GM23338 (cell line): ENCODE data around the gene UBE3A. TPM values are rescaled to one million over a fixed set of nuclear protein-coding genes. Genes with fewer than 3 reads are reported as not detected.

Experiments
- ATAC-seq: fragments of 200-7000 bp; cut with Tn5 transposase; 3 replicates; pipeline ENCODE4 v1.9.1; 2020
- DNase-seq: peaks from one replicate; pipeline ENCODE4 v3.0.0-alpha.2; 2015; ENCODE audit warnings: low spot score
- H2AFZ ChIP-seq: fragments of 200-600 bp; sonication (generic); 2 replicates; pipeline ENCODE4 v1.8.0; 2016; ENCODE audit warnings: antibody characterized with exemption, mild to moderate bottlenecking, moderate library complexity
- H3F3A ChIP-seq: fragments of 200-600 bp; sonication (generic); replicated peaks from 2 replicates; pipeline ENCODE4 v1.8.0; 2017; ENCODE audit warnings: antibody characterized with exemption, mixed run types, low read depth
- H3K27ac ChIP-seq: fragments of 200-600 bp; sonication (generic); 2 replicates; pipeline ENCODE4 v1.6.1; 2016; ENCODE audit warnings: low read depth
- H3K27me3 ChIP-seq: fragments of 200-600 bp; sonication (generic); 2 replicates; pipeline ENCODE4 v1.8.0; 2016; ENCODE audit warnings: mild to moderate bottlenecking, mixed run types, moderate library complexity; ENCODE audit not compliant: insufficient read depth
- H3K36me3 ChIP-seq: fragments of 200-600 bp; sonication (generic); 2 replicates; pipeline ENCODE4 v1.8.0; 2016; ENCODE audit warnings: mild to moderate bottlenecking; ENCODE audit not compliant: insufficient read depth
- H3K4me1 ChIP-seq: fragments of 200-600 bp; sonication (generic); 2 replicates; pipeline ENCODE4 v1.8.0; 2016; ENCODE audit warnings: mild to moderate bottlenecking, moderate library complexity; ENCODE audit not compliant: insufficient read depth
- H3K4me2 ChIP-seq: fragments of 200-600 bp; sonication (generic); 2 replicates; pipeline ENCODE4 v1.7.1; 2017; ENCODE audit warnings: mixed run types
- H3K4me3 ChIP-seq: fragments of 200-600 bp; sonication (generic); 2 replicates; pipeline ENCODE4 v1.6.1; 2016; ENCODE audit warnings: mixed run types
- H3K79me2 ChIP-seq: fragments of 200-600 bp; sonication (generic); replicated peaks from 2 replicates; pipeline ENCODE4 v1.8.0; 2017; ENCODE audit warnings: mild to moderate bottlenecking; ENCODE audit not compliant: insufficient read depth
- H3K9me2 ChIP-seq: fragments of 200-600 bp; sonication (generic); 2 replicates; pipeline ENCODE4 v1.8.0; 2017; ENCODE audit not compliant: insufficient read depth
- H4K20me1 ChIP-seq: fragments of 200-600 bp; sonication (generic); replicated peaks from 2 replicates; pipeline ENCODE4 v1.8.0; 2017; ENCODE audit warnings: mild to moderate bottlenecking; ENCODE audit not compliant: insufficient read depth
- H3K27ac Mint-ChIP-seq: 2 replicates; pipeline ENCODE4 v1.8.0; 2020; ENCODE audit warnings: inconsistent platforms, mild to moderate bottlenecking, moderate library complexity, mixed read lengths
- H3K27me3 Mint-ChIP-seq: 3 replicates; pipeline ENCODE4 v1.8.0; 2022; ENCODE audit warnings: low read depth, mild to moderate bottlenecking, moderate library complexity, mixed read lengths, inconsistent platforms; ENCODE audit not compliant: insufficient read depth, poor library complexity
- H3K36me3 Mint-ChIP-seq: 3 replicates; pipeline ENCODE4 v1.8.0; 2021; ENCODE audit warnings: low read depth, mild to moderate bottlenecking, inconsistent platforms, moderate library complexity, mixed read lengths
- H3K4me1 Mint-ChIP-seq: 3 replicates; pipeline ENCODE4 v1.8.0; 2020; ENCODE audit warnings: mild to moderate bottlenecking, inconsistent platforms, mixed read lengths
- H3K4me3 Mint-ChIP-seq: 3 replicates; pipeline ENCODE4 v1.8.0; 2021; ENCODE audit warnings: moderate library complexity, mild to moderate bottlenecking, inconsistent platforms, mixed read lengths
- H3K9me3 Mint-ChIP-seq: 3 replicates; pipeline ENCODE4 v1.8.0; 2020; ENCODE audit warnings: moderate library complexity, mild to moderate bottlenecking, inconsistent platforms, mixed read lengths
- CREB1 ChIP-seq: fragments of 250-450 bp; sonication (Bioruptor Pico); IDR thresholded peaks from 2 replicates; pipeline ENCODE4 v1.5.0; 2020; ENCODE audit warnings: low read depth, mild to moderate bottlenecking, moderate library complexity
- CTCF ChIP-seq, 2 experiments: fragments of 200-600 bp in 1 of 2; sonication (generic) in 1 of 2; conservative IDR thresholded peaks; 2 replicates each; pipeline versions ENCODE4 v1.5.1 to v1.6.1; 2016 to 2017; ENCODE audit warnings: antibody characterized with exemption in 2 of 2, low read depth in 2 of 2, mild to moderate bottlenecking in 2 of 2, moderate library complexity in 1 of 2
- EZH2 ChIP-seq: fragments of 200-600 bp; sonication (generic); IDR thresholded peaks from one replicate; pipeline ENCODE4 v1.8.0; 2017; ENCODE audit warnings: antibody characterized with exemption, mild to moderate bottlenecking, low read depth; ENCODE audit not compliant: unreplicated experiment
- EZH2phosphoT487 ChIP-seq: fragments of 200-600 bp; sonication (generic); IDR thresholded peaks from one replicate; pipeline ENCODE4 v1.8.1; 2018; ENCODE audit warnings: antibody characterized with exemption; ENCODE audit not compliant: unreplicated experiment
- JUNB ChIP-seq: IDR thresholded peaks from one replicate; pipeline ENCODE4 v1.6.1; 2016; ENCODE audit warnings: antibody characterized with exemption; ENCODE audit not compliant: unreplicated experiment
- NANOG ChIP-seq: IDR thresholded peaks from 2 replicates; pipeline ENCODE4 v1.6.1; 2016; ENCODE audit warnings: antibody characterized with exemption, borderline replicate concordance
- POLR2AphosphoS5 ChIP-seq: IDR thresholded peaks from 2 replicates; pipeline ENCODE4 v1.6.1; 2016; ENCODE audit warnings: antibody characterized with exemption, low read depth
- STAT1 ChIP-seq: IDR thresholded peaks from one replicate; pipeline ENCODE4 v1.6.1; 2016; ENCODE audit warnings: antibody characterized with exemption; ENCODE audit not compliant: unreplicated experiment
- ZNF114 ChIP-seq: fragments of 250-450 bp; sonication (Bioruptor Pico); IDR thresholded peaks from 2 replicates; pipeline ENCODE4 v1.5.0; 2020; ENCODE audit warnings: mild to moderate bottlenecking, moderate library complexity
- polyA plus RNA-seq: library from polyadenylated mRNA; unstranded; fragments of >200 nt; fragmentation: Nextera tagmentation; extraction: Ambion mirVana; gene quantifications from 2 replicates; pipeline ENCODE4 v1.2.1, GENCODE V29; 2016
- total RNA-seq: library from RNA; depleted of rRNA; stranded (reverse); fragments of >200 nt; shearing (Covaris generic); gene quantifications from 2 replicates; pipeline ENCODE4 v1.2.3, GENCODE V29; 2014
- TF ChIP-seq, protein P1 (sequence below): IDR thresholded peaks from one replicate; pipeline ENCODE4 v1.6.1; 2018; ENCODE audit warnings: antibody characterized with exemption; ENCODE audit not compliant: unreplicated experiment
- TF ChIP-seq, protein P2 (sequence below): IDR thresholded peaks from 2 replicates; pipeline ENCODE4 v1.6.1; 2016; ENCODE audit warnings: antibody characterized with exemption

The UBE3A gene
- total and polyA plus RNA-seq, 2 experiments from 2014 or later, result 96.1 to 150 TPM

- Histone ChIP-seq H3K27ac (no peak overlapping the region), H3K4me3 (no peak overlapping the region), H3K27me3 (no peaks in the 10 kb centered on the region), H3K9me2 (0 out of 2 replicates have a peak, but pooled peaks cover 2% of the 10 kb centered on the region), H3K4me1 (peaks cover 13% of the 10 kb centered on the region), H3K36me3 (no peaks in the 10 kb centered on the region), H3K4me2 (no peak overlapping the region), H4K20me1 (no peaks in the 10 kb centered on the region; the same call in 1 of the 2 replicates), H3K79me2 (no peaks in the 10 kb centered on the region), H3F3A (no peaks in the 10 kb centered on the region), H2AFZ (no peak overlapping the region)
- peaks cover 18% of the 10 kb centered on the region for H3K4me1 Mint-ChIP-seq
- H3K27ac Mint-ChIP-seq, result no peak overlapping the region
- no peak for DNase-seq
- H3K27me3 Mint-ChIP-seq, result peaks cover 9% of the 10 kb centered on the region
- no peak for ATAC-seq
- peaks cover 3% of the 10 kb centered on the region; the same call in 2 of the 3 replicates for H3K9me3 Mint-ChIP-seq
- no peak overlapping the region for H3K4me3 Mint-ChIP-seq
- TF ChIP-seq CTCF (conservative IDR thresholded peaks at IDR 0.05; ENCODE audit: low read depth in 2 of 2) (no peak), NANOG (no peak), JUNB (no peak)
- peaks cover 30% of the 10 kb centered on the region for H3K36me3 Mint-ChIP-seq
Observed at GRCh38 chr15:25331860-25332259, 107.0 kb downstream of the UBE3A start.

DNA sequence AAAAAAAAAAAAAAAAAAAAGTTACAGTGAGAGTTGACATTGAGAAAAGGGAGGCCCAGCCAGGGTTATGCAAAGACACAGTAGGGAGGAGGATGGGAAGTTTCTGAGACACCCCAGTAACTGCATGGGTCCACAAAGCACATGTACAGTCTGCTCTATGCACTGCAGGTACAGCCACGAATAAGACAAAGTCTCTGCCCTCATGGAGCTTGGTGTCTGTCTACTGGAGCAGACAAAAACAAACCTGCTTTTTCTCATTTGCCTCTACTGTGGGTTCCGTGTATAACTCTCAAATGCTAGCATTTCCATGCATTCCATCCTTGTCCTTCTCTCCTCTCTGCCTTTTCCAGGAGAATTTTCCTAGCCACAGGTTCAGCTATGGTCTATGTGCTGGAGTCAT, 107.4 kb downstream of the UBE3A start:
- H3K4me3 Mint-ChIP-seq, result no peak overlapping the region
- DNase-seq (no peak), ATAC-seq (no peak)
- Histone ChIP-seq H3F3A (no peaks in the 10 kb centered on the region), H3K9me2 (0 out of 2 replicates have a peak, but pooled peaks cover 2% of the 10 kb centered on the region), H3K4me1 (peaks cover 13% of the 10 kb centered on the region), H2AFZ (no peak overlapping the region), H3K4me3 (no peak overlapping the region), H3K27me3 (no peaks in the 10 kb centered on the region), H3K36me3 (no peaks in the 10 kb centered on the region), H3K4me2 (no peak overlapping the region), H3K79me2 (no peaks in the 10 kb centered on the region), H3K27ac (no peak overlapping the region), H4K20me1 (no peaks in the 10 kb centered on the region; the same call in 1 of the 2 replicates)
- H3K9me3 Mint-ChIP-seq, result peaks cover 3% of the 10 kb centered on the region; the same call in 2 of the 3 replicates
- peaks cover 8% of the 10 kb centered on the region for H3K27me3 Mint-ChIP-seq
- no peak overlapping the region for H3K27ac Mint-ChIP-seq
- peaks cover 18% of the 10 kb centered on the region for H3K4me1 Mint-ChIP-seq
- peaks cover 26% of the 10 kb centered on the region for H3K36me3 Mint-ChIP-seq
- TF ChIP-seq ZNF114 (CRISPR knock-in tag), result no peak
- TF ChIP-seq, protein P1, sequence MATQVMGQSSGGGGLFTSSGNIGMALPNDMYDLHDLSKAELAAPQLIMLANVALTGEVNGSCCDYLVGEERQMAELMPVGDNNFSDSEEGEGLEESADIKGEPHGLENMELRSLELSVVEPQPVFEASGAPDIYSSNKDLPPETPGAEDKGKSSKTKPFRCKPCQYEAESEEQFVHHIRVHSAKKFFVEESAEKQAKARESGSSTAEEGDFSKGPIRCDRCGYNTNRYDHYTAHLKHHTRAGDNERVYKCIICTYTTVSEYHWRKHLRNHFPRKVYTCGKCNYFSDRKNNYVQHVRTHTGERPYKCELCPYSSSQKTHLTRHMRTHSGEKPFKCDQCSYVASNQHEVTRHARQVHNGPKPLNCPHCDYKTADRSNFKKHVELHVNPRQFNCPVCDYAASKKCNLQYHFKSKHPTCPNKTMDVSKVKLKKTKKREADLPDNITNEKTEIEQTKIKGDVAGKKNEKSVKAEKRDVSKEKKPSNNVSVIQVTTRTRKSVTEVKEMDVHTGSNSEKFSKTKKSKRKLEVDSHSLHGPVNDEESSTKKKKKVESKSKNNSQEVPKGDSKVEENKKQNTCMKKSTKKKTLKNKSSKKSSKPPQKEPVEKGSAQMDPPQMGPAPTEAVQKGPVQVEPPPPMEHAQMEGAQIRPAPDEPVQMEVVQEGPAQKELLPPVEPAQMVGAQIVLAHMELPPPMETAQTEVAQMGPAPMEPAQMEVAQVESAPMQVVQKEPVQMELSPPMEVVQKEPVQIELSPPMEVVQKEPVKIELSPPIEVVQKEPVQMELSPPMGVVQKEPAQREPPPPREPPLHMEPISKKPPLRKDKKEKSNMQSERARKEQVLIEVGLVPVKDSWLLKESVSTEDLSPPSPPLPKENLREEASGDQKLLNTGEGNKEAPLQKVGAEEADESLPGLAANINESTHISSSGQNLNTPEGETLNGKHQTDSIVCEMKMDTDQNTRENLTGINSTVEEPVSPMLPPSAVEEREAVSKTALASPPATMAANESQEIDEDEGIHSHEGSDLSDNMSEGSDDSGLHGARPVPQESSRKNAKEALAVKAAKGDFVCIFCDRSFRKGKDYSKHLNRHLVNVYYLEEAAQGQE, result no peak
- no peak for TF ChIP-seq CTCF (conservative IDR thresholded peaks at IDR 0.05; ENCODE audit: low read depth in 2 of 2)
- TF ChIP-seq EZH2phosphoT487, result no peak
- TF ChIP-seq CREB1 (CRISPR knock-in tag), result no peak
- TF ChIP-seq JUNB, result no peak
- no peak for TF ChIP-seq STAT1
- no peak for TF ChIP-seq POLR2AphosphoS5
- no peak for TF ChIP-seq EZH2
- no peak for TF ChIP-seq NANOG
- TF ChIP-seq, protein P2, sequence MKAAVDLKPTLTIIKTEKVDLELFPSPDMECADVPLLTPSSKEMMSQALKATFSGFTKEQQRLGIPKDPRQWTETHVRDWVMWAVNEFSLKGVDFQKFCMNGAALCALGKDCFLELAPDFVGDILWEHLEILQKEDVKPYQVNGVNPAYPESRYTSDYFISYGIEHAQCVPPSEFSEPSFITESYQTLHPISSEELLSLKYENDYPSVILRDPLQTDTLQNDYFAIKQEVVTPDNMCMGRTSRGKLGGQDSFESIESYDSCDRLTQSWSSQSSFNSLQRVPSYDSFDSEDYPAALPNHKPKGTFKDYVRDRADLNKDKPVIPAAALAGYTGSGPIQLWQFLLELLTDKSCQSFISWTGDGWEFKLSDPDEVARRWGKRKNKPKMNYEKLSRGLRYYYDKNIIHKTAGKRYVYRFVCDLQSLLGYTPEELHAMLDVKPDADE, result no peak
